HG03432 (cell line): ENCODE results near the gene RPRM.
"Not testable (repeated sequence)": the region's sequence is repeated elsewhere in the genome, so short reads cannot be mapped to it uniquely, and the experiment has no call there.

Experiments
- ATAC-seq: cut with Tn5 transposase; IDR thresholded peaks from one replicate; pipeline ENCODE4 v1.9.1; 2021; ENCODE audit warnings: mild to moderate bottlenecking, moderate library complexity; ENCODE audit not compliant: unreplicated experiment

The RPRM gene

DNA sequence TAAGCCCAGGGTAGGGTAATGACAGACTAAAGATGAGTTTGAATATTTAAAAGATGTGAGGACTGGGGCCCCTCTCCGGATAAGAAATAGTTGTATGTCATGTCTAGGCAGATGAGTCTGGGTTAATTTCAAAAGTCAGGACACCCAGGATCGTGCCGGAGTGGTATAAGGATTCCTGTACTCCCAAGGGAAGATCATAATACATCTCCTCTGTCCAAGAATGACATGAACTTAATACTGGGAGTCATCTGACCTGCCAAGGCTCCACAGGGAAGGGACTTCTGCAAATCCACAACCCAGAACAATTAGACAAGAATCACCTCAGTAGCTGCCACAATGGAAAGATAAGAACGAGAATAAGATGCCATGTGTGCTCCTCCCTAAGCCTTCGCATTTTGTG, 17.1 kb downstream of the RPRM start:
- no peak for ATAC-seq

DNA sequence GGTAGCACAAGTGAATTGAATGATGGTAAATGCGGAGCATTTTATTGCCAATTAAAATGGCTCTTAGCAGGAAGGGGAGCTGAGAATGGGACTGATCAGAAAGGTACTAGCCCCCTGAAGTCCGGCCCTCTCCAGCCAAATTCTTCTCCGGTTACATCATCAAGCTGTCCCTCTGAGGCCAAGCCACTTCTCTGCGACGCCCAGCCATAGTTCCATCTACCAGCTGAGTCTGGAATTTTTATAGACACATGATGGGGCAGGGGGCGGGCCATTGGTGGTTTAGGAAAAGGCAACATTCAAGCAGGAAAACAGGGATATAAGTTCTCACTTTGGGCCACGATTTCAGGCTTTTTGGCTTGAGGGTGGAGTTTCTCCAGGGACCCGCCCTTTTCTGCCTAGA, 22.7 kb downstream of the RPRM start:
- no peak for ATAC-seq

DNA sequence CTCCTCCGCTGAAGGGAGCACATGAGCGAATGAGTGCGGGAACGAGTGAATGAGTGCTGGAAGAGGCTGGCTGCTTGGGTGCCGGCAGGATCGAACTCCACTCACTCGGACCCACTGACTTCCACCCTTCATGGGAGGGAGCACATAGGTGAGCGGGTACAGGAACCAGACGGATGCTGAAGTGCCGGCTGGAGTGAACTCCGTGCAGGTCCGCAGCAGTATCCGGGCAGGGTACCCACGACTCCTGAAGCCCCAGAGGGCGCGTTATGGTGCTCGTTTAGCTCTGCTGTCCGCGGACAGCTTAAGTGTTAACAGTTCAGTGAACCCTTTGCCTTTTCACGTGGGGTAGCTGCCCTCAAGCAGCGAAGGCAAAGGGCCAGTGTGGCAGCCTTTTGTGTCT, 23.2 kb downstream of the RPRM start:
- ATAC-seq = no peak

DNA sequence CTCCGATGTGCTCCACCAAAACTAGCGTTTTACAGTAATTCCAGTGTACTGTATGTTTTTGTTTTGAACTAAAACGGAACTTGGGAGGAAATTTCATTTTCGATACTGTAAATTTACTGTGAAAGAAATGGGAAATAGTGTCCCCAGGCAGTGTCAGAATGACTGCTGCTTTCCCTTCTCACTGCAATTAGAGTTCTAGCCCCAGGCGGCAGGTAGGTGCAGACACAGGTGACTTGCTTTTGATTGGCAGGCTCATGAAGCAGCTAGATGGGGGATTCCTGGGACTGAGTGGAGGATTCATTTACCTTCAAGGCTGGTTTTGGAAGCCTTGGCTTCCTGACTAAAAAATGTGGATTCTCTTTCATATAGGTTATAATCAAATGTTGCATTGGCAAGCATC, 27.0 kb downstream of the RPRM start:
- no peak for ATAC-seq

DNA sequence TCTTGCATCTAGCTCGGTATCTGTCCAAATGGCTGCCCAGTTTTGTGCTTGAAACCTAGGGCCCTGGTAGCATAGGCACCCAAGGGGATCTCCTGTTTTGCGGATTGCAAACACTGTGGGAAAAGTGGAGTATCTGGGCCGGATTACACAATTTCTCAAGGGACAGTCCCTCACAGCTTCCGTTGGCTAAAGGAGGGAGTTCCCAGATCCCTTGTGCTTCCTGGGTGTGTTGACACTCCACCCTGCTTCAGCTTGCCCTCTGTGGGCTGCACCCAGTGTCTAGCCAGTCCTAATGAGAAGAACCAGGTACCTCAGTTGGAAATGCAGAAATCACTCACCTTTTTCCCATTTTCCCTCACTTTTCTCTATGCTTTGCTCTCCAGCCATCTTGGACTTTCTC, 35.5 kb downstream of the RPRM start:
- no peak for ATAC-seq

DNA sequence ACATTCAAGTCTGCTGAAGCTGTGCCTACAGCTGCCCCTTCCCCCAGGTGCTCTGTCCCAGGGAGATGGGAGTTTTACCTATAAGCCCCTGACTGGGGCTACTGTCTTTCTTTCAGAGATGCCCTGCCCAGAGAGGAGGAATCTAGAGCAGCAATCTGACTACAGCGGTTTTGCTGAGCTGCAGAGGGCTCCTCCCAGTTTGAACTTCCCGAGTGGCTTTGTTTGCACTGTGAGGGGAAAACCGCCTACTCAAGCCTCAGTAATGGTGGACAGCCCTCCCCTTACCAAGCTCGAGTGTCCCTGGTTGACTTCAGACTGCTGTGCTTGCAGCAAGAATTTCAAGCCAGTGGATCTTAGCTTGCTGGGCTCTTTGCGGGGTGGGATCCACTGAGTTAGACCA, 35.9 kb downstream of the RPRM start:
- not testable (repeated sequence) for ATAC-seq

DNA sequence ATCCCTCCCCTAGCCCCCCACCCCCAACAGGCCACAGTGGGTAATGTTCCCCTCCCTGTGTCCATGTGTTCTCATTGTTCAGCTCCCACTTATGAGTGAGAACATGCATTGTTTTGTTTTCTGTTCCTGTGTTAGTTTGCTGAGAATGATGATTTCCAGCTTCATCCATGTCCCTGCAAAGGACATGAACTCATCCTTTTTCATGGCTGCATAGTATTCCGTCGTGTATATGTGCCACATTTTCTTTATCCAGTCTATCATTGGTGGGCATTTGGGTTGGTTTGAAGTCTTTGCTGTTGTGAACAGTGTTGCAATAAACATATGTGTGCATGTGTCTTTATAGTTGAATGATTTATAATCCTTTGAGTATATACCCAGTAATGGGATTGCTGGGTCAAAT, 38.5 kb downstream of the RPRM start:
- not testable (repeated sequence) for ATAC-seq

DNA sequence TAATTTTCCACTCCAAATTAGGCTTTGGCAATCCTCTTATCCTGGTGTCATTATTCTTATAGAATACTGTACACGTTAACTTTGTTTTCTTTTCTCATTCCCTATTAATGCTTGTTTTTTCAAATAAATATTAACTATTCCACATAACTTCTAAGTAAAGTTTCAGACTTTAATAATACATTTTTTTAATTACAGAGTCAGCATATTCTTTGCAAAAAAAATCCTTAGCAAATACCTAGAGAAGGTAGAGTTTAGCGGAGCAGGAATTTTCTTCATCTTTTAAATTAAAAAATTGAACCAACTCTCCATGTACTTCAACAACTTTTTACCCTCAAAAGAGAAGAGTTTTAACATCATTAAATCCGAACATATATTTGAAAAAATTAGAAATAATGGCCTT, 45.2 kb downstream of the RPRM start:
- ATAC-seq = no peak

DNA sequence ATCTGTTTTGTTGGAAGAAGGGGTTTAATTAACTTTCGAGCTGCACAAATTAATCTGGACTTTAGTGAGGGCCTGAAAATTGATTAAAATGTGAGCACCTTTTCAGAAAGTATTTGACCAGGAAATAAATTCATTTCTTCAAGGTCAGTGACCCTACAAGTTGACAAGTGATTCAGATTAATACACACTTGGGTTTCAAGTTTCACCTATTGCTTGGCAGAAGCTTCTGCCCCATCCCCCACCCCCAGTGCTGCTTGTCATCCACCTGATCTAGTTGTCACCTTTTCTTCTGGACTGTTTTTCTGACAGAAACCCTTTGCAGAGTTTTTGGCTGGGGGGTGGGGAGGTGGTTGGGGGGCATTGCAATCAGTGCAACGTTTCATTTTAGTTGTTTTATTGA, 46.2 kb downstream of the RPRM start:
- no peak for ATAC-seq

DNA sequence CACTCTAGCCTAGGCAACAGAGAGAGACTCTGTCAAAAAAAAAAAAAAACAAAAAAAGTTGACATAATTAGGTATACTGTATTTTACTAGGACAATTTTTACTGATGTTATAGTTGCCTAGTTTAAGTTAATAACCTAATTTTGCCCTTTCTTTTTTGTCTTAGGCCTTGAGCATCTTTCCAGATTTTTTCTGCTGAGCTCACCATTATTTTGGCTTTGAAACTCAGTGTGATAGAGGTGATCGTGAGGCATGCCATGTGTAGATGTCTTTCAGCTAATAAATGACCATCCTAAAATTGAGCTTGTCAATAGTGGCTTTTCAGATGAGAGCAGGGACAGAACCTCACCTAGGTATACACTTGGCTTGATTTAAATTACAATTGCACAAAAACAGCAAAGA, 47.4 kb downstream of the RPRM start:
- ATAC-seq = no peak
